B cell (primary cell): Measurements from ENCODE around the gene ZNHIT2. TPM values are rescaled to one million over a fixed set of nuclear protein-coding genes. Genes with fewer than 3 reads are reported as not detected.

Source experiments
- ATAC-seq: fragments of 200-7000 bp; cut with Tn5 transposase; one replicate; pipeline ENCODE4 v1.10.0; 2021; ENCODE audit warnings: low read depth, mild to moderate bottlenecking, moderate number of reproducible peaks, moderate library complexity
- CTCF ChIA-PET: fragments of 350-600 bp; sonication (Branson Sonifier 250); formaldehyde crosslinking; loops from one replicate; lab custom pipeline; 2021; ENCODE audit warnings: antibody characterized with exemption, inconsistent platforms; lab: Charles Lee
- POLR2A ChIA-PET: fragments of 350-600 bp; sonication (Branson Sonifier 250); formaldehyde crosslinking; loops from one replicate; lab custom pipeline; 2021; ENCODE audit warnings: antibody characterized with exemption; lab: Charles Lee
- DNase-seq: peaks from one replicate; pipeline ENCODE4 v3.0.0; 2013
- H2AFZ ChIP-seq: 2 replicates; pipeline ENCODE4 v1.6.1; 2012; ENCODE audit warnings: mild to moderate bottlenecking, low read depth, low read length; ENCODE audit not compliant: insufficient read depth, poor library complexity, severe bottlenecking
- H3K27ac ChIP-seq, 2 donors: 1 replicate in 1 of 2; 2 replicates in 1 of 2; pipeline ENCODE4 v1.5.1; 2012 to 2013; ENCODE audit warnings: low read length in 2 of 2, mild to moderate bottlenecking in 2 of 2, moderate library complexity in 1 of 2
- H3K27me3 ChIP-seq, 4 experiments: fragments of 200-600 bp in 1 of 4; sonication (generic) in 1 of 4; replicated peaks in 1 of 4; 1 replicate in 2 of 4; 2 replicates in 2 of 4; pipeline versions ENCODE4 v1.6.1 to v1.7.0; 2013 to 2016; ENCODE audit warnings: low read length in 3 of 4, mild to moderate bottlenecking in 2 of 4, mixed read lengths in 1 of 4, moderate library complexity in 1 of 4; ENCODE audit not compliant: insufficient read depth in 4 of 4, control insufficient read depth in 3 of 4; ENCODE audit errors: control extremely low read depth in 1 of 4
- H3K36me3 ChIP-seq, 2 experiments: replicated peaks in 1 of 2; 1 replicate in 1 of 2; 2 replicates in 1 of 2; pipeline versions ENCODE4 v1.6.1 to v1.7.1; 2013; ENCODE audit warnings: low read length in 1 of 2; ENCODE audit not compliant: insufficient read depth in 2 of 2, control insufficient read depth in 1 of 2; ENCODE audit errors: control extremely low read depth in 1 of 2, extremely low read depth in 1 of 2
- H3K4me1 ChIP-seq, 2 donors: fragments of 200-600 bp in 1 of 2; sonication (generic) in 1 of 2; 1 replicate in 1 of 2; 2 replicates in 1 of 2; pipeline versions ENCODE4 v1.5.1 to v1.6.1; 2013 to 2017; ENCODE audit warnings: low read length in 2 of 2; ENCODE audit not compliant: control insufficient read depth in 2 of 2, insufficient read depth in 2 of 2
- H3K4me2 ChIP-seq: replicated peaks from 2 replicates; pipeline ENCODE3; 2012; ENCODE audit warnings: mild to moderate bottlenecking, low read depth, low read length; ENCODE audit not compliant: poor library complexity, severe bottlenecking
- H3K4me3 ChIP-seq, 5 experiments: fragments of 200-600 bp in 1 of 5; sonication (generic) in 1 of 5; 1 replicate in 3 of 5; 2 replicates in 2 of 5; pipeline versions ENCODE4 v1.5.1 to v1.7.0; 2011 to 2016; ENCODE audit warnings: low read length in 4 of 5, mild to moderate bottlenecking in 4 of 5, low read depth in 2 of 5, control low read depth in 1 of 5, moderate library complexity in 1 of 5; ENCODE audit not compliant: insufficient read depth in 1 of 5; ENCODE audit errors: control extremely low read depth in 1 of 5, extremely low read depth in 1 of 5
- H3K79me2 ChIP-seq: fragments of 200-600 bp; sonication (generic); one replicate; pipeline ENCODE4 v1.6.0; 2016; ENCODE audit warnings: low read length; ENCODE audit not compliant: control insufficient read depth, insufficient read depth
- H3K9ac ChIP-seq: fragments of 200-600 bp; sonication (generic); 2 replicates; pipeline ENCODE4 v1.6.1; 2017; ENCODE audit warnings: mild to moderate bottlenecking, low read length, moderate library complexity
- H3K9me3 ChIP-seq, 3 donors: one replicate each; pipeline versions ENCODE4 v1.6.1 to v1.7.1; 2013; ENCODE audit warnings: low read length in 2 of 3; ENCODE audit not compliant: control insufficient read depth in 2 of 3, insufficient read depth in 1 of 3; ENCODE audit errors: control extremely low read depth in 1 of 3
- H4K20me1 ChIP-seq: 2 replicates; pipeline ENCODE4 v1.6.0; 2012; ENCODE audit warnings: mild to moderate bottlenecking, low read length; ENCODE audit not compliant: insufficient read depth, control insufficient read depth, poor library complexity, severe bottlenecking
- H3K27ac Mint-ChIP-seq: one replicate; pipeline ENCODE4 v1.8.0; 2021; ENCODE audit warnings: mixed read lengths
- H3K27me3 Mint-ChIP-seq: one replicate; pipeline ENCODE4 v1.8.0; 2021; ENCODE audit warnings: mixed read lengths
- H3K4me1 Mint-ChIP-seq: one replicate; pipeline ENCODE4 v1.8.0; 2021; ENCODE audit warnings: mixed read lengths
- H3K4me3 Mint-ChIP-seq: one replicate; pipeline ENCODE4 v1.8.0; 2021; ENCODE audit warnings: mixed read lengths
- H3K9me3 Mint-ChIP-seq: one replicate; pipeline ENCODE4 v1.8.0; 2022; ENCODE audit warnings: mixed read lengths; ENCODE audit not compliant: insufficient read depth
- EZH2 ChIP-seq: IDR thresholded peaks from 2 replicates; pipeline ENCODE4 v1.6.1; 2012; ENCODE audit warnings: borderline replicate concordance, low read depth, mild to moderate bottlenecking, moderate library complexity, low read length; ENCODE audit not compliant: insufficient read depth, poor library complexity, severe bottlenecking
- WGBS: methylation state at CpG from one replicate; pipeline ENCODE4 v1.1.5; 2013; ENCODE audit warnings: missing lambda C conversion rate; ENCODE audit not compliant: insufficient coverage; 5-methylcytosine and 5-hydroxymethylcytosine counted together
- intact Hi-C: fragments of 100-400 bp; cut with micrococcal nuclease; formaldehyde crosslinking; loops from one replicate; pipeline ENCODE4 v1.10.0; 2022
- polyA plus RNA-seq: library from polyadenylated mRNA; depleted of rRNA; stranded (reverse); fragments of >200 nt; gene quantifications from 2 replicates; pipeline ENCODE4 v1.2.3, GENCODE V29; 2012
- total RNA-seq, 2 donors: library from RNA; stranded (reverse); fragments of 120-200 nt in 1 of 2; gene quantifications; 1 replicate in 1 of 2; 2 replicates in 1 of 2; pipeline versions ENCODE4 v1.2.3 to v1.2.4, GENCODE V29; 2013 to 2022
- TF ChIP-seq, protein P1 (sequence below): fragments of 200-600 bp; IDR thresholded peaks from one replicate; pipeline ENCODE4 v1.8.0; 2022; ENCODE audit warnings: antibody characterized with exemption, mild to moderate bottlenecking

The ZNHIT2 gene
- total and polyA plus RNA-seq, 2 donors (not counting 1 experiment from before 2014, with no cell fraction given) = 6.2 to 14.1 TPM

GRCh38 chr11:65111744-65112545 is 5.6 kb downstream of the ZNHIT2 start, which contains the start of gene TM7SF2:
TM7SF2 (plus strand) TSS chr11:65111872; CDS start chr11:65112016, 144 bp downstream.
- POLR2A ChIA-PET = interaction anchor here (0.6 to 3.6 kb wide), 12 partner anchors 10 to 396 kb away, joined by 3 to 27 read pairs (median 7); partner anchors contain the start of genes ARL2, CAPN1, DPF2 and FAU
- peaks cover 29 to 52% of the 10 kb centered on the region in 2 donors for H3K4me1 ChIP-seq
- no peak for TF ChIP-seq EZH2
- TF ChIP-seq, protein P1, sequence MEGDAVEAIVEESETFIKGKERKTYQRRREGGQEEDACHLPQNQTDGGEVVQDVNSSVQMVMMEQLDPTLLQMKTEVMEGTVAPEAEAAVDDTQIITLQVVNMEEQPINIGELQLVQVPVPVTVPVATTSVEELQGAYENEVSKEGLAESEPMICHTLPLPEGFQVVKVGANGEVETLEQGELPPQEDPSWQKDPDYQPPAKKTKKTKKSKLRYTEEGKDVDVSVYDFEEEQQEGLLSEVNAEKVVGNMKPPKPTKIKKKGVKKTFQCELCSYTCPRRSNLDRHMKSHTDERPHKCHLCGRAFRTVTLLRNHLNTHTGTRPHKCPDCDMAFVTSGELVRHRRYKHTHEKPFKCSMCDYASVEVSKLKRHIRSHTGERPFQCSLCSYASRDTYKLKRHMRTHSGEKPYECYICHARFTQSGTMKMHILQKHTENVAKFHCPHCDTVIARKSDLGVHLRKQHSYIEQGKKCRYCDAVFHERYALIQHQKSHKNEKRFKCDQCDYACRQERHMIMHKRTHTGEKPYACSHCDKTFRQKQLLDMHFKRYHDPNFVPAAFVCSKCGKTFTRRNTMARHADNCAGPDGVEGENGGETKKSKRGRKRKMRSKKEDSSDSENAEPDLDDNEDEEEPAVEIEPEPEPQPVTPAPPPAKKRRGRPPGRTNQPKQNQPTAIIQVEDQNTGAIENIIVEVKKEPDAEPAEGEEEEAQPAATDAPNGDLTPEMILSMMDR = no peak

More at GRCh38 chr11:65111744-65112545, 5.6 kb downstream of the ZNHIT2 start, which contains the start of gene TM7SF2:
- WGBS = under 1% methylated on average over 62 of the region's 64 CpGs
- Mint-ChIP-seq H3K4me3 (peak within 1 kb of the TSS; percentile 89), H3K4me1 (peaks cover 52% of the 10 kb centered on the region), H3K27ac (peak within 1 kb of the TSS; percentile 84), H3K27me3 (no peaks in the 10 kb centered on the region), H3K9me3 (no peaks in the 10 kb centered on the region)
- H3K27me3 ChIP-seq = no peaks in the 10 kb centered on the region
- intact Hi-C loops = loop anchor here (1.0 to 10.0 kb wide), 8 partner anchors 16 to 503 kb away; partner anchors contain the start of genes ATG2A, CDC42BPG, CDC42EP2 and MAP3K11
- H3K36me3 ChIP-seq = peaks cover 0 to 35% of the 10 kb centered on the region in 2 experiments
- peak within 1 kb of the TSS; percentile 44 to 54 for H3K27ac ChIP-seq
- H3K4me3 ChIP-seq = peak within 1 kb of the TSS; percentile 16 to 92 (median 68)
- CTCF ChIA-PET = interaction anchor here (0.5 to 7.7 kb wide), 27 partner anchors 8 to 340 kb away, joined by 3 to 118 read pairs (median 4); partner anchors contain the start of genes ARL2, CAPN1, CDCA5 and FAU
- H3K9ac ChIP-seq = peak within 1 kb of the TSS; percentile 80
- H4K20me1 ChIP-seq = peaks cover 46% of the 10 kb centered on the region
- peaks cover 50% of the 10 kb centered on the region for H3K79me2 ChIP-seq
- peak within 1 kb of the TSS; percentile 99 for H3K4me2 ChIP-seq
- H3K9me3 ChIP-seq = no peaks in the 10 kb centered on the region
- DNase-seq (peak; percentile 94), ATAC-seq (peak; percentile 81)
- H2AFZ ChIP-seq = peak within 1 kb of the TSS; percentile 64
